ENCODE results near the gene EPDR1. TPM values are rescaled to one million over a fixed set of nuclear protein-coding genes. Genes with fewer than 3 reads are reported as not detected.

EPDR1 gene
- total RNA-seq, 2 experiments from 2014 or later = 0.51 to 0.69 TPM

DNA sequence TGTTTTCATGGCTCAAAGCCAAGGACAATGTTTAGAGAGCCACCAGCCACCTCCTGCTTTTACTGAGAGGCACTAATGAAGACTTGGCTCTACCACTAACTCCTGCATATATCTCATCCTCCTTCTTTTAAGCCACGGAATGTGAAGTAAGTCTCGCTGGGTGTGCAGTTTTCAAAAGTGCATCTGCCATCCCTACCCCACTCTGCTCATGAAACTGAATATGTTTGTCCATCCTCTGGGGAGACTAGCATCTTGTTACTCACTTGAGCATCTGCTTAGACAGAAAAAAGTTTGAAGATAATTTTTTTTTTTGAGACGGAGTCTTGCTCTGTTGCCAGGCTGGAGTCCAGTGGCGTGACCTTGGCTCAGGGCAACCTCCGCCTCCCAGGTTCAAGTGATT, 40.8 kb downstream of the EPDR1 start:
- no peak for DNase-seq
- H3K27me3 Mint-ChIP-seq = no peaks in the 10 kb centered on the region
- no peak overlapping the region for H3K27ac Mint-ChIP-seq
- no peaks in the 10 kb centered on the region for H3K4me1 Mint-ChIP-seq (ENCODE audit: low read depth)
- ChIA-PET CTCF (no interaction called here), POLR2A (no interaction called here)
- H3K36me3 Mint-ChIP-seq = no peaks in the 10 kb centered on the region
- no peak overlapping the region for H3K4me3 Mint-ChIP-seq
- no peaks in the 10 kb centered on the region for H3K9me3 Mint-ChIP-seq
- intact Hi-C loops (cut with micrococcal nuclease) = no loop called here

DNA sequence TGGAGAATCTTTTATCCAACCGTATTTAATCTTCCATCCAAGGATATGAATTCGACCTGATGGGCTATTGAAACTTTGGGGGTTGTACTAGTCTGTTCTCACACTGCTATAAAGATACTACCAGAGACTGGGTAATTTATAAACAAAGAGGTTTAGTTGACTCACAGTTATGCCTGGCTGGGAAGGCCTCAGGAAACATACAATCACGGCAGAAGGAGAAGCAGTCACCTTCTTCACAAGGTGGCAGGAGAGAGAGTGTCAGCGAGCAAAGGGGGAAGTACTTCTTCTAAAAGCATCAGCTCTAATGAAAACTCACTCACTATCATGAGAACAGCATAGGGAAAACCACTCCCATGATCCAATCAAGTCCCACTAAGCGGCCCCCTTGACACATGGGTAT, 43.8 kb downstream of the EPDR1 start:
- Mint-ChIP-seq H3K4me1 (ENCODE audit: low read depth) (no peaks in the 10 kb centered on the region), H3K36me3 (no peaks in the 10 kb centered on the region), H3K4me3 (no peak overlapping the region), H3K9me3 (no peaks in the 10 kb centered on the region), H3K27me3 (no peaks in the 10 kb centered on the region), H3K27ac (no peak overlapping the region)
- ChIA-PET CTCF (no interaction called here), POLR2A (no interaction called here)
- no peak for DNase-seq
- intact Hi-C loops (cut with micrococcal nuclease) = no loop called here

DNA sequence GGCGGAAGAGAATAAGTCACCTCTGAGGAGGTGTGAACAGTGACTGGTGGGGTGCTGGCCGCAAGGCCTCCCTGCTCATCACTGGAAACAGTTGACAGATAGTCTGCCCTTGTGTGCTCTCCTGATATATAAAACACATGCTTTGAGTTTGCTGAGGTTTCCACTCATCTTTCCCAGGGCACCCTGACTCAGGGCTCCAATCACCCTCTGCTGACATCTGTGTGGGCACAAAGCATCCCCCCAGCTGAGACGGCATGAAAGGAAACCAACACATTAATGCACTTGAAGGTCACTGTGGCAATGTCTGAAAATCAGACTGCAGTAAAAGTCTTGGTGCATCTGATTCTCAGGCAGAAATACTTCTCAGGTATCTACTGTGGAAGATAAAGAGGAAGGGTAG, 49.8 kb downstream of the EPDR1 start:
- no peaks in the 10 kb centered on the region for H3K9me3 Mint-ChIP-seq
- H3K36me3 Mint-ChIP-seq = no peaks in the 10 kb centered on the region
- CTCF ChIA-PET = no interaction called here
- POLR2A ChIA-PET = no interaction called here
- no peak overlapping the region for H3K4me3 Mint-ChIP-seq
- no peak overlapping the region for H3K27ac Mint-ChIP-seq
- intact Hi-C loops (cut with micrococcal nuclease) = no loop called here
- DNase-seq = no peak
- H3K4me1 Mint-ChIP-seq (ENCODE audit: low read depth) = no peaks in the 10 kb centered on the region
- H3K27me3 Mint-ChIP-seq = no peaks in the 10 kb centered on the region

DNA sequence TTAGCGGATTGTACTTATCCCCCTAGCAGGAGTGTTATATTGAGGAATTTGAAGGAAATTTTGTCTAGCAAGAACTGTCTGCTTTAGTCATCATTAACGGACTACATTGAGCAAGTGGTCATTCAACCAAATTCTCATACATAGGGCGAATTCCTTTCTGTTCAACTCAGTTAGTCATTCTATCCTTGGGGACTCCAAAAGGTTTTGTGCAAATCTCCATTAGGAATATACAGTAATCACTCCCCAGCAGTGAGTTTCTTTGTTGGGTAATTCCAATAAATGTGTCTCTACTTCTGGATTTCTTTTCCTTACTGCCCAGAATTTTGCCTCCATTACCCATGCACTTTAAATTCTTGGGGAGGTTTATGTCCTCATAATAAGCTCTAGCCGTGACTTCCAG, 51.1 kb downstream of the EPDR1 start:
- DNase-seq = no peak
- no peaks in the 10 kb centered on the region for H3K4me1 Mint-ChIP-seq (ENCODE audit: low read depth)
- H3K4me3 Mint-ChIP-seq = no peak overlapping the region
- H3K9me3 Mint-ChIP-seq = no peaks in the 10 kb centered on the region
- intact Hi-C loops (cut with micrococcal nuclease) = no loop called here
- H3K27me3 Mint-ChIP-seq = no peaks in the 10 kb centered on the region
- ChIA-PET POLR2A (no interaction called here), CTCF (no interaction called here)
- no peak overlapping the region for H3K27ac Mint-ChIP-seq
- H3K36me3 Mint-ChIP-seq = no peaks in the 10 kb centered on the region

DNA sequence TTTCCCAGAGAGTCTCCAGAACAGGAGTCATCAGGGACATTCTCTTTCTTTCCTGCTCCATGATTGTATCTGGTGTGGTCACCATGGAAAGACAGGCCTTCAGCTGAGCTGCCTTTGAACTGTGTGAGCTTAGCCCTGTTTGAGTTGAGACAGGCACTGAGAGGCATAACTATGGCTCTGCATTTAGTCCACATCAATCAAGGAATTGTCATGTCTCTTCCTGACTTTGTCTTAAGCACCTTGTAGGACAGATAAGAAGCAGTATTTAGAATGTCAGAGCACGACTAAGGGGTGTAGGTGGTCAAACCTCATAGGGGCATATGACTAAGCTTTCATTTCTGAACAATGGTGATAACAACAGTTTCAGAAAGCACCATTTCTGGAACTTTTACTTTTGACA, 53.5 kb downstream of the EPDR1 start:
- H3K27me3 Mint-ChIP-seq = no peaks in the 10 kb centered on the region
- intact Hi-C loops (cut with micrococcal nuclease) = no loop called here
- H3K4me1 Mint-ChIP-seq (ENCODE audit: low read depth) = no peaks in the 10 kb centered on the region
- CTCF ChIA-PET = no interaction called here
- no peaks in the 10 kb centered on the region for H3K9me3 Mint-ChIP-seq
- H3K4me3 Mint-ChIP-seq = no peak overlapping the region
- H3K27ac Mint-ChIP-seq = no peak overlapping the region
- no peaks in the 10 kb centered on the region for H3K36me3 Mint-ChIP-seq
- no peak for DNase-seq
- POLR2A ChIA-PET = no interaction called here

DNA sequence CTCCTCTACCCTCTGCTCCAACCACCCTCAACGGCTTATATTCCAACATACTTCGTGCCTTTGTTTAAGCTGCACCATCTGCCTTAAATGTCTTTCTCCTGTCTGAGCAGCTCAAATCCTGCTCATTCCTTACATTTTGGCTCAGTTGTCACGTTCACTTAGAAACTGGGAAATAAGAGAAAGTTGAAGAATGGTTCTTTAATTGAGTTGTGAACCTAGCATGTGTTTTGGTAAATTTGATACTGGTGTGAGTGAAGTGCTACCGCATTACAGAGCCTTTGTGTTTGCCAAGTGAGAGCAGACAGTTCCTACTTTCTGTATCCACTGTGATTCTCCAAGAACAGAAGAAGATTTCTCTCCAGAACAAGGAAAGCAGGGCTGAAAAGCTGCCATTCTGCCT, 54.3 kb downstream of the EPDR1 start:
- DNase-seq = no peak
- Mint-ChIP-seq H3K27ac (no peak overlapping the region), H3K9me3 (no peaks in the 10 kb centered on the region), H3K4me3 (no peak overlapping the region), H3K27me3 (peaks cover under 1% of the 10 kb centered on the region), H3K36me3 (no peaks in the 10 kb centered on the region), H3K4me1 (ENCODE audit: low read depth) (no peaks in the 10 kb centered on the region)
- POLR2A ChIA-PET = no interaction called here
- intact Hi-C loops (cut with micrococcal nuclease) = no loop called here
- CTCF ChIA-PET = no interaction called here

DNA sequence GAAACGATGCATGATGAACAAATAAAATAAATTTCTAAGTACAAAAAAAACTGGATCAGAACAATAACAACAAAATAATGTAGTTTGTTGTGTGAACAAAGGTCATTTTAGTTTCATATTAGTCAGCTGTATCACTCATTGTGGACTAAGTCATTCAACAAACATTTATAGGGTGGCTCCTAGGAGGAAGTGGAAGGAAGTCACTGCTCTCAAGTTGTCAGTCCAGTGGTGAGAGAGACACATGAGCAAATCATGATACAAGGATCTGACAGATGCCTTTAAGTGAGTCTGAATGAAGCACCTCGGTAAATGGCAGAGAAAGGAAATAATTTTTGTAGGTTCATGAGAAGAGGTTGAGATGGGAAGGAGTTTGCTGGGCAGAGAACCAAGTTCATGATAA, 56.8 kb downstream of the EPDR1 start:
- H3K4me1 Mint-ChIP-seq (ENCODE audit: low read depth) = no peaks in the 10 kb centered on the region
- ChIA-PET POLR2A (no interaction called here), CTCF (no interaction called here)
- no peaks in the 10 kb centered on the region for H3K9me3 Mint-ChIP-seq
- H3K4me3 Mint-ChIP-seq = no peak overlapping the region
- no peak for DNase-seq
- no peaks in the 10 kb centered on the region for H3K36me3 Mint-ChIP-seq
- intact Hi-C loops (cut with micrococcal nuclease) = no loop called here
- H3K27me3 Mint-ChIP-seq = peaks cover 5% of the 10 kb centered on the region
- H3K27ac Mint-ChIP-seq = no peak overlapping the region

DNA sequence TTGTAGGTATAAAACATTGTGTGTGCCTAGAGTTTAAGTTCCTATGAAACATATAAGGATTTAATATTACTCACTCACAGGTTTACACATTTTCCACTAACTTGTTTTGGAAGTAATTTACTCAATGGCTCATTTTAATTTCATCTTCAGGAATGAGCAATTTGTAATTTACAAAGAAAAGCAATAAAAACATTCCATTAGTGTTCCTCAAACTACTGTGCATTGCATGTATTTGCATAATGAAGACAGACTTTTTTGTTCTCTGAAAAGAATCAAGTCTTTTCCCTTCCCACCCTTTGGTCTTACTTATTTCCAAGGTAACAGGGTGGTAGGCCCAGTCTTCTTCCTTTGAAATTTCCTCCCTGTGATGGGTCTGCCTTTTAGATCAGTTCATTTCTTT, 61.2 kb downstream of the EPDR1 start:
- Mint-ChIP-seq H3K4me3 (no peak overlapping the region), H3K9me3 (no peaks in the 10 kb centered on the region), H3K4me1 (ENCODE audit: low read depth) (no peaks in the 10 kb centered on the region), H3K36me3 (no peaks in the 10 kb centered on the region), H3K27ac (no peak overlapping the region), H3K27me3 (peaks cover 7% of the 10 kb centered on the region)
- POLR2A ChIA-PET = no interaction called here
- CTCF ChIA-PET = no interaction called here
- intact Hi-C loops (cut with micrococcal nuclease) = no loop called here
- DNase-seq = no peak

DNA sequence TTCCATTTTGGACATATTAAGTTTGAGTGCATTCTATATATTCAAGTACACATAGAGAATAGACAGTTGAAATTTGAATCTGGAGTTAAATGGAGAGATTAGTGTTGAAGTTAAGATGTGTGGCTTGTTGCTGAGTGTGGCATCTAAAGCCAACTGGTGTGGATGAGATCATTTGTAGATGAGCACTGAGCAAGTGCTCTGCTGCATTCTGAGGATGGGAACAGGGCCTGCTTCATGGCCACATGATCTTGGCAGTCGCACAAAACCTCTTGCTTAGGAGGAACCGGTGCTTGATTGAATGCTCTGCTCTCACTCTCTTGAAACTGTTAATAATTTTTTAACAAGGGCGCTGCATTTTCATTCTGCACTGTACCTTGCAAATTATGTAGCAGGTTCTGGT, 62.0 kb downstream of the EPDR1 start:
- Mint-ChIP-seq H3K36me3 (no peaks in the 10 kb centered on the region), H3K27me3 (peaks cover 7% of the 10 kb centered on the region), H3K9me3 (no peaks in the 10 kb centered on the region), H3K27ac (no peak overlapping the region), H3K4me3 (no peak overlapping the region), H3K4me1 (ENCODE audit: low read depth) (no peaks in the 10 kb centered on the region)
- CTCF ChIA-PET = no interaction called here
- intact Hi-C loops (cut with micrococcal nuclease) = no loop called here
- POLR2A ChIA-PET = no interaction called here
- DNase-seq = no peak

DNA sequence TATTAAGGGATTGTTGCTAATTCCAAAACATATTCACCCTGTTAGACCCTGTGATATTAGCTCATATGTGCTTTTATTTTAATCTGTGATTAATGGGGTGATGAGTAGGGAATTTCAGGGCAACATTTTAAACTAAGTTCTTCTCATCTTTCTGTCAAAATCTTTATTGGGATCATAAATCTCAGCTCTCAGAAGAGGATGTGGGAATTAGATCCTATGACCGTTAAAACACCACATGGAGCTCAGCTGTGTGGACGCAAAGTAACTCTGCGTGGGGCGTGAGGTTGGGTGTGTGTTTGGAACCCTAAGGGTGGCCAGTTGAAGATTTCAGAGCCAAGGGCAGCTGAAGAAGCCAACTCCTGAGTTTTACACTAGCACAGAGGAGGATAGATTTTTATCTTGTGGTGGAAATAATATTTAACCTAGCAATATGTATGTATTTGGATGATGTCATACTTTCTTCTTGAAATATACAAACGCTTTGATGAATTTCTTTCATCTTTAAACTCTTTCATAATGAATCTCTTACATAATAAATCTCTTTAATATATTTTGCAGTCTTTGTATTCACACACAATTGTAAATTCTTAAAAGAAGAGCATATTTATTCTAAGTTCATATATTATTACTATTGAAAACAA, 64.4 kb downstream of the EPDR1 start:
- intact Hi-C loops (cut with micrococcal nuclease) = no loop called here
- no peak for DNase-seq
- no peaks in the 10 kb centered on the region for H3K9me3 Mint-ChIP-seq
- H3K27me3 Mint-ChIP-seq = peaks cover 5% of the 10 kb centered on the region
- no peak overlapping the region for H3K4me3 Mint-ChIP-seq
- no peak overlapping the region for H3K27ac Mint-ChIP-seq
- H3K4me1 Mint-ChIP-seq (ENCODE audit: low read depth) = no peaks in the 10 kb centered on the region
- H3K36me3 Mint-ChIP-seq = no peaks in the 10 kb centered on the region
- ChIA-PET POLR2A (no interaction called here), CTCF (no interaction called here)

DNA sequence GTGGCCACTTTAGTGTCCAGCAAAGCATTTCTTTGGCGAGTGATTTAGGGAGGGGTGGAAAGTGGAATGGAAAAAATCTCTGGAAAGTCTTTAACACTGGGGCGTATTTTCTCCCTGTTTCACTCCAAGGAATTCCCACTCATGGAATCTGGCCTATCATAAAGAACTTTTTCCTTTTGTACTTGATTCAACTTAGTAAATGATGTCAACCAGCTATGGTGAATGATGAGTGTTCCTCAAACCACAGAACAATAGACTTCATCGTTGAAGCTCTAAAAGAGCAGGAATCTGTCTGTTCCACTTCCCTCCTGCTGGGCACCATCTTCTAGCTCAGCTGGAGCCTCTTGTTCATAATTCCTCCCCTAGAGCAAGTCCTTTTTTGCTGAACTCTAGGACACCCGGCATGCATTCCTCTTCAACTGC, 66.5 kb downstream of the EPDR1 start:
- peaks cover 3% of the 10 kb centered on the region for H3K27me3 Mint-ChIP-seq
- intact Hi-C loops (cut with micrococcal nuclease) = no loop called here
- H3K9me3 Mint-ChIP-seq = no peaks in the 10 kb centered on the region
- no peak overlapping the region for H3K4me3 Mint-ChIP-seq
- H3K36me3 Mint-ChIP-seq = no peaks in the 10 kb centered on the region
- H3K4me1 Mint-ChIP-seq (ENCODE audit: low read depth) = no peaks in the 10 kb centered on the region
- ChIA-PET CTCF (no interaction called here), POLR2A (no interaction called here)
- DNase-seq = no peak
- no peak overlapping the region for H3K27ac Mint-ChIP-seq

DNA sequence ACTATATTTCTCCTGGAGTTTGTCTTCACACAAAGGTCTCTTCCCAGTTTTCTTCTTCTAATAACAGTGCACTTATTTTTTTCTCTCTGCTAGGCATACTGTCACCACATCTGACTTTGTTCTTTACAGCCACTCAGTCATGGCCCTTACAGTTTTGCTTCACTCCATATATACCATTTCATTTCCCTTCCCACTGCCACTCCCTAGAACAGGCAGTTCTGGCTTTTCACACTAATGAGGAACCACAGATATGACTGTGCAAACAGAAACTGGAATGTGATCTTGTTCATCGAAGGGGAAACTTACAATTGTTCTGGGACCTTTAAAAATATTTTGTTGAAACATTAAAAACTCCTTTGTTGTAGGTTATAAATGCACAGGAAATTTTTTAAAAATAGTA, 67.3 kb downstream of the EPDR1 start:
- Mint-ChIP-seq H3K4me1 (ENCODE audit: low read depth) (no peaks in the 10 kb centered on the region), H3K27ac (no peak overlapping the region), H3K4me3 (no peak overlapping the region), H3K27me3 (no peaks in the 10 kb centered on the region), H3K9me3 (no peaks in the 10 kb centered on the region), H3K36me3 (no peaks in the 10 kb centered on the region)
- ChIA-PET POLR2A (no interaction called here), CTCF (no interaction called here)
- intact Hi-C loops (cut with micrococcal nuclease) = no loop called here
- no peak for DNase-seq

DNA sequence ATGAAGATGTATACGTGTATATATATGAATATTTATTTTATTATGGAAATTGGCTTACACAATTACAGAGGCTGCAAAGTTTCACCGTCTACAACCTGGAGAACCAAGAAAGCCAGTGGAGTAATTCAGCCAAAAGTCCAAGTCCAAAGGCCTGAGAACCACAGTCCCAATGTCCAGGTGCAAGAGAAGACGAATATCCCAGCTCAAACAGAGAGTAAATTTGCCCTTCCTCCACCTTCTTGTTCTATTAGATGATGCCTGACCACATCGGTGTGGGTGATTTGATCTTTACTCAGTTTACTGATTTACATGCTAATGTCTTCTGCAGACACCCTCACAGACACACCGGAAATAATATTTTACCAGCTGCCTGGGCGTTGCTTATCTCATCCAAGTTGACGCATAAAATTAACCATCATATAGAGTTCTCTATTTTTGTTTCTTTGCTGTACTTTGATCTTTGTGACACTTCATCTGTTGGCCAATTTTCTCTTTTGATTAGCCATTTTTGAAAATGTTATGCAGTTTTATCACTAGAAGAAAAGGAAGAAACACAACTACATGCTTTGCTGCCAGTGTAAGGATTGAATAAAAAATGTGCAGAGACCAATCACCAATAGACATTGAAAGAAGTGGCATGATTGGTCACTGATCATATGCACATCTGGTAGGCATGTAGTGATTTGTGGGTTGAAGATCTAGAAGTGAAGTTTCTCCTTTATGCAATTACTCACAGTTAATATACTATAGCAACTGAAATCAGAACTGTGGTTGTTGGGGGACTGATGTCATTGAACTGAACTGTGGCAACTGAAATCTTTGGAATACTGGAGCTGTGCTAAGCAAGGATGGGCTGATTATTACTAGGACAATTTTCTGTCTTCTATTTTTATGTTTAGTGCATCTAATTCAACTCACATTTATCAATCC, 68.5 kb downstream of the EPDR1 start:
- Mint-ChIP-seq H3K27ac (no peak overlapping the region), H3K4me1 (ENCODE audit: low read depth) (no peaks in the 10 kb centered on the region), H3K27me3 (no peaks in the 10 kb centered on the region), H3K4me3 (no peak overlapping the region), H3K36me3 (no peaks in the 10 kb centered on the region), H3K9me3 (peaks cover 2% of the 10 kb centered on the region)
- DNase-seq = no peak
- POLR2A ChIA-PET = no interaction called here
- CTCF ChIA-PET = no interaction called here
- intact Hi-C loops (cut with micrococcal nuclease) = no loop called here

Measured in activated CD4-positive, alpha-beta memory T cell treated with anti-CD3 and anti-CD28 coated beads for 36 hours (primary cell).